ENCODE results near the gene ASXL1.
A peak's percentile ranks its signal among the peaks of the same experiment; 100 is the strongest.
"Not testable (repeated sequence)": the region's sequence is repeated elsewhere in the genome, so short reads cannot be mapped to it uniquely, and the experiment has no call there.

The ASXL1 gene

GRCh38 chr20:32357869-32358631, at the start of gene ASXL1:
Gene ASXL1 (plus strand): TSS chr20:32358331. CDS start chr20:32358776, 445 bp downstream.
- Mint-ChIP-seq H3K4me1 (ENCODE audit: low read depth) (peaks cover 56% of the 10 kb centered on the region), H3K36me3 (peaks cover 6% of the 10 kb centered on the region), H3K4me3 (peak within 1 kb of the TSS; percentile 96), H3K9me3 (ENCODE audit: low read depth) (no peaks in the 10 kb centered on the region), H3K27me3 (no peaks in the 10 kb centered on the region), H3K27ac (peak within 1 kb of the TSS; percentile 99)

GRCh38 chr20:32312718-32313424, 45.3 kb upstream of the ASXL1 start:
- H3K27ac Mint-ChIP-seq, result no peak overlapping the region

GRCh38 chr20:32314768-32315167, 43.4 kb upstream of the ASXL1 start:
- Mint-ChIP-seq H3K27ac (no peak overlapping the region), H3K9me3 (ENCODE audit: low read depth) (no peaks in the 10 kb centered on the region), H3K4me1 (ENCODE audit: low read depth) (peaks cover 7% of the 10 kb centered on the region), H3K36me3 (peaks cover 19% of the 10 kb centered on the region), H3K4me3 (no peak overlapping the region), H3K27me3 (no peaks in the 10 kb centered on the region)

More at GRCh38 chr20:32312718-32313424, 45.3 kb upstream of the ASXL1 start:
- no peaks in the 10 kb centered on the region for H3K27me3 Mint-ChIP-seq
- no peak overlapping the region for H3K4me3 Mint-ChIP-seq
- H3K9me3 Mint-ChIP-seq (ENCODE audit: low read depth), result no peaks in the 10 kb centered on the region
- peaks cover 17% of the 10 kb centered on the region for H3K36me3 Mint-ChIP-seq
- peaks cover 7% of the 10 kb centered on the region for H3K4me1 Mint-ChIP-seq (ENCODE audit: low read depth)

GRCh38 chr20:32315399-32315798, 42.7 kb upstream of the ASXL1 start:
- H3K36me3 Mint-ChIP-seq, result peaks cover 19% of the 10 kb centered on the region
- peak overlapping the region; percentile 31 for H3K27ac Mint-ChIP-seq
- no peaks in the 10 kb centered on the region for H3K27me3 Mint-ChIP-seq
- peaks cover 7% of the 10 kb centered on the region for H3K4me1 Mint-ChIP-seq (ENCODE audit: low read depth)
- H3K4me3 Mint-ChIP-seq, result no peak overlapping the region
- H3K9me3 Mint-ChIP-seq (ENCODE audit: low read depth), result no peaks in the 10 kb centered on the region

- Mint-ChIP-seq H3K36me3 (peaks cover 21% of the 10 kb centered on the region), H3K4me3 (no peak overlapping the region), H3K9me3 (ENCODE audit: low read depth) (no peaks in the 10 kb centered on the region), H3K27me3 (no peaks in the 10 kb centered on the region), H3K27ac (peak overlapping the region; percentile 75), H3K4me1 (ENCODE audit: low read depth) (peaks cover 7% of the 10 kb centered on the region)
Observed at GRCh38 chr20:32315891-32316290, 42.2 kb upstream of the ASXL1 start.

GRCh38 chr20:32316667-32317066, 41.5 kb upstream of the ASXL1 start:
- Mint-ChIP-seq H3K27ac (peak overlapping the region; percentile 75), H3K4me1 (ENCODE audit: low read depth) (peaks cover 9% of the 10 kb centered on the region), H3K27me3 (no peaks in the 10 kb centered on the region), H3K9me3 (ENCODE audit: low read depth) (no peaks in the 10 kb centered on the region), H3K4me3 (no peak overlapping the region), H3K36me3 (peaks cover 23% of the 10 kb centered on the region)

GRCh38 chr20:32319100-32319499, 39.0 kb upstream of the ASXL1 start:
- Mint-ChIP-seq H3K27me3 (no peaks in the 10 kb centered on the region), H3K36me3 (peaks cover 15% of the 10 kb centered on the region), H3K4me1 (ENCODE audit: low read depth) (peaks cover 2% of the 10 kb centered on the region), H3K9me3 (ENCODE audit: low read depth) (no peaks in the 10 kb centered on the region), H3K4me3 (no peak overlapping the region), H3K27ac (peak overlapping the region; percentile 61)

GRCh38 chr20:32320305-32320704, 37.8 kb upstream of the ASXL1 start:
- no peak overlapping the region for H3K4me3 Mint-ChIP-seq
- no peaks in the 10 kb centered on the region for H3K9me3 Mint-ChIP-seq (ENCODE audit: low read depth)
- peaks cover 2% of the 10 kb centered on the region for H3K4me1 Mint-ChIP-seq (ENCODE audit: low read depth)
- H3K27me3 Mint-ChIP-seq, result no peaks in the 10 kb centered on the region
- peaks cover 12% of the 10 kb centered on the region for H3K36me3 Mint-ChIP-seq
- H3K27ac Mint-ChIP-seq, result no peak overlapping the region

- Mint-ChIP-seq H3K27ac (peak overlapping the region; percentile 34), H3K36me3 (peaks cover 11% of the 10 kb centered on the region), H3K9me3 (ENCODE audit: low read depth) (no peaks in the 10 kb centered on the region), H3K27me3 (no peaks in the 10 kb centered on the region), H3K4me1 (ENCODE audit: low read depth) (peaks cover 3% of the 10 kb centered on the region), H3K4me3 (no peak overlapping the region)
Observed at GRCh38 chr20:32321390-32321789, 36.7 kb upstream of the ASXL1 start.

- H3K36me3 Mint-ChIP-seq, result peaks cover 16% of the 10 kb centered on the region
- H3K27me3 Mint-ChIP-seq; H3K27ac Mint-ChIP-seq; H3K4me3 Mint-ChIP-seq; H3K9me3 Mint-ChIP-seq (ENCODE audit: low read depth); H3K4me1 Mint-ChIP-seq (ENCODE audit: low read depth): not testable (repeated sequence)
Observed at GRCh38 chr20:32322260-32322659, 35.9 kb upstream of the ASXL1 start.

GRCh38 chr20:32323761-32324160, 34.4 kb upstream of the ASXL1 start:
- not testable (repeated sequence) for H3K9me3 Mint-ChIP-seq (ENCODE audit: low read depth); H3K4me1 Mint-ChIP-seq (ENCODE audit: low read depth); H3K27ac Mint-ChIP-seq; H3K27me3 Mint-ChIP-seq; H3K4me3 Mint-ChIP-seq
- peaks cover 15% of the 10 kb centered on the region for H3K36me3 Mint-ChIP-seq

- H3K9me3 Mint-ChIP-seq (ENCODE audit: low read depth), result no peaks in the 10 kb centered on the region
- H3K36me3 Mint-ChIP-seq, result peaks cover 12% of the 10 kb centered on the region
- H3K27ac Mint-ChIP-seq, result peak overlapping the region; percentile 70
- H3K27me3 Mint-ChIP-seq, result no peaks in the 10 kb centered on the region
- H3K4me1 Mint-ChIP-seq (ENCODE audit: low read depth), result peaks cover 3% of the 10 kb centered on the region
- H3K4me3 Mint-ChIP-seq, result no peak overlapping the region
Observed at GRCh38 chr20:32325706-32326503, 32.2 kb upstream of the ASXL1 start.

- Mint-ChIP-seq H3K9me3 (ENCODE audit: low read depth) (no peaks in the 10 kb centered on the region), H3K27me3 (no peaks in the 10 kb centered on the region), H3K4me1 (ENCODE audit: low read depth) (peaks cover 2% of the 10 kb centered on the region), H3K36me3 (peaks cover 11% of the 10 kb centered on the region), H3K27ac (peak overlapping the region; percentile 70), H3K4me3 (no peak overlapping the region)
Observed at GRCh38 chr20:32326504-32326845, 31.7 kb upstream of the ASXL1 start.

- H3K9me3 Mint-ChIP-seq (ENCODE audit: low read depth), result no peaks in the 10 kb centered on the region
- H3K36me3 Mint-ChIP-seq, result peaks cover 15% of the 10 kb centered on the region
- peak overlapping the region; percentile 70 for H3K27ac Mint-ChIP-seq
- H3K4me3 Mint-ChIP-seq, result no peak overlapping the region
- H3K4me1 Mint-ChIP-seq (ENCODE audit: low read depth), result peaks cover 6% of the 10 kb centered on the region
- no peaks in the 10 kb centered on the region for H3K27me3 Mint-ChIP-seq
Observed at GRCh38 chr20:32327087-32327681, 30.9 kb upstream of the ASXL1 start.

Data from activated naive CD8-positive, alpha-beta T cell (primary cell).